ENCODE measurements around the gene STARD9. TPM values are rescaled to one million over a fixed set of nuclear protein-coding genes. Genes with fewer than 3 reads are reported as not detected.

STARD9 gene
- total RNA-seq, 1 experiment from 2014 or later, result 1.7 TPM

- Histone ChIP-seq H3K79me2 (ENCODE audit: low read depth) (no peaks in the 10 kb centered on the region), H4K20me1 (ENCODE audit: insufficient read depth) (no peaks in the 10 kb centered on the region), H3K4me2 (no peak overlapping the region), H3K27me3 (ENCODE audit: insufficient read depth, low read depth) (no peaks in the 10 kb centered on the region), H3K36me3 (ENCODE audit: low read depth) (no peaks in the 10 kb centered on the region), H3K9me3 (ENCODE audit: insufficient read depth, low read depth) (no peaks in the 10 kb centered on the region), H3K9me2 (ENCODE audit: insufficient read depth) (no peaks in the 10 kb centered on the region), H3K4me3 (no peak overlapping the region), H2AFZ (no peak overlapping the region), H3F3A (ENCODE audit: insufficient read depth, low read depth) (no peaks in the 10 kb centered on the region), H3K4me1 (replicated peaks; ENCODE audit: insufficient read depth) (no peaks in the 10 kb centered on the region), H3K27ac (no peak overlapping the region)
- BruUV-seq (replicated peaks), result no TSS peak
- DNase-seq, result no peak
- ChIA-PET CTCF (interaction anchor here (0.5 kb wide), 1 partner anchor 1149 kb away, joined by 7 read pairs; no protein-coding TSS in a partner anchor), POLR2A (ENCODE audit: unreplicated experiment) (no interaction called here)
- intact Hi-C loops (cut with micrococcal nuclease; ENCODE audit: unreplicated experiment), result no loop called here
- TF ChIP-seq EZH2 (IDR thresholded peaks at IDR 0.05; ENCODE audit: low read depth) (no peak), CTCF (conservative IDR thresholded peaks at IDR 0.05) (no peak)
Observed at GRCh38 chr15:42729409-42729808, 154.0 kb downstream of the STARD9 start.

- ChIA-PET POLR2A (ENCODE audit: unreplicated experiment) (no interaction called here), CTCF (no interaction called here)
- no peaks in the 10 kb centered on the region for H3K9me3 ChIP-seq (ENCODE audit: insufficient read depth, low read depth)
- no peak for DNase-seq
- no peaks in the 10 kb centered on the region for H3K27me3 ChIP-seq (ENCODE audit: insufficient read depth, low read depth)
- no peaks in the 10 kb centered on the region for H4K20me1 ChIP-seq (ENCODE audit: insufficient read depth)
- H3K36me3 ChIP-seq (ENCODE audit: low read depth), result no peaks in the 10 kb centered on the region
- intact Hi-C loops (cut with micrococcal nuclease; ENCODE audit: unreplicated experiment), result no loop called here
- no peaks in the 10 kb centered on the region for H3K9me2 ChIP-seq (ENCODE audit: insufficient read depth)
- BruUV-seq (replicated peaks), result no TSS peak
- no peak overlapping the region for H2AFZ ChIP-seq
- no peaks in the 10 kb centered on the region for H3K4me1 ChIP-seq (replicated peaks; ENCODE audit: insufficient read depth)
- H3F3A ChIP-seq (ENCODE audit: insufficient read depth, low read depth), result no peaks in the 10 kb centered on the region
- TF ChIP-seq EZH2 (IDR thresholded peaks at IDR 0.05; ENCODE audit: low read depth) (no peak), CTCF (conservative IDR thresholded peaks at IDR 0.05) (no peak)
- no peak overlapping the region for H3K27ac ChIP-seq
- H3K79me2 ChIP-seq (ENCODE audit: low read depth), result no peaks in the 10 kb centered on the region
- H3K4me2 ChIP-seq, result no peak overlapping the region
- H3K4me3 ChIP-seq, result no peak overlapping the region
Observed at GRCh38 chr15:42730135-42730534, 154.7 kb downstream of the STARD9 start.

GRCh38 chr15:42730536-42730935, 155.1 kb downstream of the STARD9 start:
- Histone ChIP-seq H3K9me2 (ENCODE audit: insufficient read depth) (no peaks in the 10 kb centered on the region), H3K4me3 (no peak overlapping the region), H3K27ac (no peak overlapping the region), H3K4me1 (replicated peaks; ENCODE audit: insufficient read depth) (no peaks in the 10 kb centered on the region), H3K4me2 (no peak overlapping the region), H3F3A (ENCODE audit: insufficient read depth, low read depth) (no peaks in the 10 kb centered on the region), H2AFZ (no peak overlapping the region), H4K20me1 (ENCODE audit: insufficient read depth) (no peaks in the 10 kb centered on the region), H3K79me2 (ENCODE audit: low read depth) (no peaks in the 10 kb centered on the region), H3K9me3 (ENCODE audit: insufficient read depth, low read depth) (no peaks in the 10 kb centered on the region), H3K27me3 (ENCODE audit: insufficient read depth, low read depth) (no peaks in the 10 kb centered on the region), H3K36me3 (ENCODE audit: low read depth) (no peaks in the 10 kb centered on the region)
- no peak for DNase-seq
- CTCF ChIA-PET, result no interaction called here
- no TSS peak for BruUV-seq (replicated peaks)
- POLR2A ChIA-PET (ENCODE audit: unreplicated experiment), result no interaction called here
- intact Hi-C loops (cut with micrococcal nuclease; ENCODE audit: unreplicated experiment), result no loop called here
- no peak for TF ChIP-seq EZH2 (IDR thresholded peaks at IDR 0.05; ENCODE audit: low read depth)
- no peak for TF ChIP-seq CTCF (conservative IDR thresholded peaks at IDR 0.05)

All from PC-9 (cell line).